Retinal pigment epithelial cell (primary cell): ENCODE data around the gene TBX5.

Source experiments
- DNase-seq: peaks from one replicate; pipeline ENCODE4 v3.0.0-alpha.2; 2010; ENCODE audit warnings: low read depth
- H3K4me3 ChIP-seq: 2 replicates; pipeline ENCODE4 v1.5.1; 2011; ENCODE audit warnings: mild to moderate bottlenecking, low read length, control low read depth, moderate library complexity
- TF ChIP-seq, protein P1 (sequence below): conservative IDR thresholded peaks from 2 replicates; pipeline ENCODE4 v1.5.1; 2011; ENCODE audit warnings: low read depth, low read length, control low read depth, inconsistent platforms

TBX5 gene

DNA sequence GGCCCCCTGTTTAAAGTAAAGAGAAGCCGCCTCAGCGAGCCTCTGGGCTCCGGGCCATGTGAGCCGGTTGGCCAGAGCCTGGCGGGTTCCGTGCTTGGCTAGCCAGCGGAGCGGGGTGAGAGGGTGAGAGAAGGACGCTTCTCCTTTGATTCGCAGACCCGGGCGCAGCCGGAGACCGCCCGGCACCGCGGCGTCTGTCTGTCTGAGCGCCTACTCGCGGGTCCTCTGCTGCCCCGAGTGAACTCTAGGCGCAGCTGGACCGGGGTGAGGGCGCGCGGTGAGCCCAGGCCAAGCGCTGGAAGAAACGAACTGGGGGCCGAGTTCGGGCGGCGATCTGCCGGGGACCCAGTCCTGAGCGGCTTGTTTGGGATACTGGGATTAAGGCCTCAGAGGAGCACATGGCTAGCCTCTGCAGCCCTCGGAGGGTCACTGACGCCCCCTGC is 41.4 kb upstream of the TBX5 start:
- H3K4me3 ChIP-seq = no peak overlapping the region
- DNase-seq = no peak
- TF ChIP-seq, protein P1, sequence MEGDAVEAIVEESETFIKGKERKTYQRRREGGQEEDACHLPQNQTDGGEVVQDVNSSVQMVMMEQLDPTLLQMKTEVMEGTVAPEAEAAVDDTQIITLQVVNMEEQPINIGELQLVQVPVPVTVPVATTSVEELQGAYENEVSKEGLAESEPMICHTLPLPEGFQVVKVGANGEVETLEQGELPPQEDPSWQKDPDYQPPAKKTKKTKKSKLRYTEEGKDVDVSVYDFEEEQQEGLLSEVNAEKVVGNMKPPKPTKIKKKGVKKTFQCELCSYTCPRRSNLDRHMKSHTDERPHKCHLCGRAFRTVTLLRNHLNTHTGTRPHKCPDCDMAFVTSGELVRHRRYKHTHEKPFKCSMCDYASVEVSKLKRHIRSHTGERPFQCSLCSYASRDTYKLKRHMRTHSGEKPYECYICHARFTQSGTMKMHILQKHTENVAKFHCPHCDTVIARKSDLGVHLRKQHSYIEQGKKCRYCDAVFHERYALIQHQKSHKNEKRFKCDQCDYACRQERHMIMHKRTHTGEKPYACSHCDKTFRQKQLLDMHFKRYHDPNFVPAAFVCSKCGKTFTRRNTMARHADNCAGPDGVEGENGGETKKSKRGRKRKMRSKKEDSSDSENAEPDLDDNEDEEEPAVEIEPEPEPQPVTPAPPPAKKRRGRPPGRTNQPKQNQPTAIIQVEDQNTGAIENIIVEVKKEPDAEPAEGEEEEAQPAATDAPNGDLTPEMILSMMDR = no peak

DNA sequence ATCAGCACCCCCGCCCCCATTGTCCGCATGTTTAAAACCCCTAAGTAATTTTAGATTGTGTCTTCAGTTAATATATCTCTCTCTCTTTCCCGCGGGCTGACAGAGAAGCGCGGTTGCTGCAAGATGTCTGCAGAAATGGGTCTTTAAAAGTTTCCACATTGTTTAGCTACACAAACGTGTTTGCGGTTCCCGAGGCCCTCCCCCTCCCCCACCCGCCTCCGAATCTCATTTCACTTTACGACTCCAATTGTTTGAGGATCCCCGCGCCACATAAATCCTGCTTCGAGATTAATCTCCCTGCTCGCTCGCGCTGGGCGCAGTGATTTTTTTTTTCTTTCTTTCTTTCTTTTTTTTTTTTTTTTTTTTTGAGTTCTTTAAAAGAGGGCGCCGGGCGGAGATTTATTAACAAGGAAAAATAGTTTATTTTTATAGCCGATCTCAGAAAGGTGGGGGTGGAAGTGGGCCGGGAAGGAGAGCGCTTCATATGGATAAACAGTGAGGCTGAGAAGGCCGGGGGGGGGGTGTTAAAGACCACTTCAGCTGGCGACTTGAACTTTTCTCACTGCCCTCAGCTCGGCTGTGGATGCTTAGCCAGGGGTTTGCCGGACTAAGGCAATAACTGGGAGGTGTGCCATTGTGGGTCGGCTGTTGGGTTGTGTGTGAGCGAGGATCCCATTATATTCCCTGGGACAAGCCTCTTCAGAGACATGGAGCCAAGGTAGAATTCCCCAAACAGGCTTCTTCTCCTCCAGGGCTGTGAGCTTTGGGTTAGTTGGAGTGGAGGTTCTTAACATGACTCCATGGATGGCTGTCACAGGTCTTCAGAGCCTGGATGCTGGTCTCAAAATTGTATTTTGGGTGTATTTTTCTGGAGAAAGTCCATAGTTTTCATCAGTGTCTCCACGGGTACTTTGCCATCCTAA is 39.7 kb upstream of the TBX5 start:
- no peak overlapping the region for H3K4me3 ChIP-seq
- no peak for DNase-seq
- TF ChIP-seq, protein P1 = no peak

DNA sequence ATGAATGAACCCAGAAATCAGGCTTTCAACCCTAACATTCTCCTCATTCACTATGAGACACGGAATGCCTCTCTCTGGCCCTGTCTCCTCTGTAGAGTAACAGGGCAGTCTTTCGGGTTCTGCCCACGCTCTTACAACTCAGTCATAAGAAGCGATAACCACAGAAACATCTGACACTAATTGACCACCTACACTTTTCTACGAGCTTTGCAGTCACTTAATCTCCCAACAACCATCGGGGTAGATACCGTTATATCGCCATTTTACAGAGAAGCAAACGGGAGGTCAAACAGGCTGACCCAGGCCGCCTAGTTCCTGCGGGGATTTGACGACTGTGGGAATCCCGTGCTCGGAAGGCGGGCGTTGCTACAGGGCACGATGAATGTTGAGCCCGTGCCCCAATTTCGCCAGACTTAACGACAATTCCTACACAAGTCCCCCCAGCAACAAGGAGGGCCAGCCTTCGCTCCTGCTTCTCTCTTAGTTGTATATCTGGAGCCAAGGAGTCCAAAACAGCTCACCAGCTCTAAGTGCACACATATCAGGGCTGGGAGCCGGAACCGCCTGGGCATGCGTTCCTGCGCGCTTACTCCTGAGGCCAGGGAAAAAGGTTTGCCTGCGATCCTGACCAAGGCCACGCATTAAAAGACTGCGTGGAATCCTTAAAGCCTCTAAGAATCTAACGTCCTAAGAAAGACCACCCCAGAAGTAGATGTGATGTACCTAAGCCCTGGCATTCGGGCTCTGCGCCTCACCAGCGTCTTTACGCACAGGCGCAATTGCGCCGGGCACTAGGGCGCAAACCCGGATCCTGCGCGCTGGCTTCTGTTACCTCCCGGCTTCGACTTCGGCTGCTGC is 38.7 kb upstream of the TBX5 start:
- DNase-seq = no peak
- no peak overlapping the region for H3K4me3 ChIP-seq
- TF ChIP-seq, protein P1 = no peak

DNA sequence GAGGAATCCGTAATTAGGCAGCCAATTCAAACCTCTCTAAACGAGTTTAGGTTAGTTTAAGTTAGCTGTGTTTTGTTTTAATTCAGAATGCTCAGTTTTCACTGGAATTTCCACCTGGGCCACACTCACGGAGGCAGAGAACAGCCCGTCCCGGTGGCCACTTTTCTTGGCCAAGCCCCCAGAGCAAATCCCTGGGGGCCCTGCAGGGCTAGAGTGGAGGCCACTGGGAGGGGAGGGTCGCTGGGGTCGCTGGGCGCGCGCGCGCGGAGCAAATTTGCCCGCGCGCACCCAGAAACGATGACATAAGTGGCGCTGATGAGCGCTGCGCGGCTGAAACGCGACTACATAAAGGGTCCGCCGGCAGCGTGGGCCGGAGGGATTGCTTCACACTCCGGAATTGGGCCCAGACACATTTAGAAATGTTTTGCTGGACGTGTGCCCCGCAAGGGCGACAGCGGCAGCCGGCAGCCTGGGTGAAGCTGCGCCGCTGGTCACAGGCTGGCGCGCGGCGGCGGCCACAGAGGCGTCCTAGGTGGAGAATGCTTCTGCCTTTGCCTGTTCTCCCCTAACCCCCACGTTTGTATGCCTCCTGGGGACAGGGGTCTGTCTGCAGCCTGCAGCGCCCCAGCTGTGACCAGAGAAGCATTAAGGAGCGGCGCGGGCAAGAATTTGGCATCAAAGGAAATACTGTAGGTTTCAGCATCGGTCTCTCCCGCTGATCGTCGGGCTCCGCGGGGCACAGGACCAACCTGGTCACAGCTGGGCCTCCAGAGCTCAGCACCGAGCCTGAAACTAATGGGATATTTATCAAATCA is 37.9 kb upstream of the TBX5 start:
- TF ChIP-seq, protein P1 = no peak
- no peak overlapping the region for H3K4me3 ChIP-seq
- DNase-seq = no peak

DNA sequence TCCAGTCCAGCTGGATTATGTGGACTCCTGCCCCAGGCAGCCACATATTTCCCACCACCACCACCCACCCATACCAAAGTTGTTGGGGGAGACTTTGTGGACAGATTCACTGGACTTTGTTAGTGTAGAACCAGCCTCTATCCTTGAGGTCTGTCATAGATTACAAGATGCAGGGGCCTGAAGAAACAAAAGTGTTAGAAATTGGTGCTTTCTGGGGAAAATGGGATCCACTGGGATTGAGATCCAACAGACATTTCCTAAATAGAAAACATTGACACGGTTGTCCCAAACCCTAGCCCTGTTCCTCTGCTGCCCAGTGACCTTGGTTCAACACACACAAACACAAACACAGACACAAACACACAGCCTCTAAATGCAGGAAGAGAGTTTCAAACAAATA is 36.6 kb upstream of the TBX5 start:
- no peak overlapping the region for H3K4me3 ChIP-seq
- DNase-seq = no peak
- TF ChIP-seq, protein P1 = no peak

DNA sequence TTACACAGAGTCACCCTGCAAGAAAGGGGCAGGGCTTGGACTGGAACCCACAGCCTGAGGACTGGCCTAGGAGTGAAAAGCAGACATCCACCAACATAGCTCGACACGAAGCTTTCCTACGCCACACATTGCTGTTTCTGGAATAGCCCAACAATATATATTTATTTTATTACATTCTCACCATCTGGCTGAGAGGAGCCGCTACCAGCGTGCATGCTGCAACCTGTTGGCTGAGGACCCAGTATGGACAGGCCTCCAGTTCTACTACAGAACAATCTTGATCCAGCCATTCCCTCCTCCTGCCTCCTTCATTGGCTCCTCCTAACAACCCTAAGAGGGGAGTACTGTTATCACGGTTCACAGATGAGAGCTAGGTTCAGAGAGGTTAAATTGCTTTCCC is 35.6 kb upstream of the TBX5 start:
- DNase-seq = no peak
- H3K4me3 ChIP-seq = no peak overlapping the region
- TF ChIP-seq, protein P1 = no peak
